Uterus (tissue), 4 donors: ENCODE measurements around the gene TNFRSF14. TPM values are rescaled to one million over a fixed set of nuclear protein-coding genes. Genes with fewer than 3 reads are reported as not detected.
A peak's percentile ranks its signal among the peaks of the same experiment; 100 is the strongest.

Experiments used
- DNase-seq, 2 donors: peaks; one replicate each; pipeline ENCODE4 v3.0.0-alpha.2; 2019 to 2020
- H3K27ac ChIP-seq, 2 donors: fragments of 200-600 bp; sonication (generic); 1 replicate in 1 of 2; 2 replicates in 1 of 2; pipeline ENCODE4 v1.5.1; 2016 to 2018
- H3K27me3 ChIP-seq, 2 donors: fragments of 200-600 bp; sonication (generic); one replicate each; pipeline ENCODE4 v1.5.1; 2018 to 2019; ENCODE audit warnings: control low read depth in 1 of 2
- H3K36me3 ChIP-seq, 2 donors: fragments of 200-600 bp; sonication (generic); one replicate each; pipeline ENCODE4 v1.5.1; 2019; ENCODE audit warnings: control low read depth in 1 of 2
- H3K4me1 ChIP-seq, 2 donors: fragments of 200-600 bp; sonication (generic); one replicate each; pipeline ENCODE4 v1.5.1; 2018 to 2019; ENCODE audit warnings: control low read depth in 1 of 2
- H3K4me3 ChIP-seq, 2 donors: fragments of 200-600 bp; sonication (generic); 1 replicate in 1 of 2; 2 replicates in 1 of 2; pipeline ENCODE4 v1.5.1; 2018 to 2019; ENCODE audit warnings: mild to moderate bottlenecking in 1 of 2
- H3K9me3 ChIP-seq, 2 donors: fragments of 200-600 bp; sonication (generic); one replicate each; pipeline ENCODE4 v1.5.1; 2019; ENCODE audit warnings: control low read depth in 1 of 2
- CTCF ChIP-seq, 4 experiments: fragments of 200-600 bp in 2 of 4; fragments of 450-650 bp in 2 of 4; sonication (generic) in 2 of 4; IDR thresholded peaks; one replicate each; pipeline ENCODE4 v1.5.1; 2016 to 2019; ENCODE audit warnings: antibody characterized with exemption in 4 of 4, mild to moderate bottlenecking in 2 of 4, moderate library complexity in 1 of 4
- POLR2A ChIP-seq, 2 donors: fragments of 450-650 bp; IDR thresholded peaks; one replicate each; pipeline ENCODE4 v1.6.1; 2016; ENCODE audit warnings: antibody characterized with exemption in 2 of 2, mild to moderate bottlenecking in 1 of 2, moderate library complexity in 1 of 2
- intact Hi-C: fragments of 100-400 bp; cut with DNase I; formaldehyde crosslinking; loops from one replicate; pipeline ENCODE4 v1.15.1; 2023; ENCODE audit warnings: low total_unique reads
- total RNA-seq, 4 donors: library from RNA; depleted of rRNA in 3 of 4; stranded (reverse); fragments of >200 nt in 3 of 4; gene quantifications; one replicate each; pipeline versions ENCODE4 v1.1.0 to v1.2.4, GENCODE V29; 2014 to 2023
- donor health status: DM: yes; HTN: yes; CAD: no.

Gene TNFRSF14
- total RNA-seq, 4 donors from 2014 or later, result 17.5 to 102 (median 47.7) TPM

- Histone ChIP-seq H3K4me3 (no peak overlapping the region), H3K27ac (no peak overlapping the region), H3K27me3 (no peaks in the 10 kb centered on the region), H3K4me1 (no peaks in the 10 kb centered on the region), H3K9me3 (peaks cover 0 to 4% of the 10 kb centered on the region in 2 donors), H3K36me3 (no peaks in the 10 kb centered on the region)
- intact Hi-C loops, result no loop called here
- no peak for TF ChIP-seq POLR2A (IDR thresholded peaks at IDR 0.05)
- no peak for TF ChIP-seq CTCF (IDR thresholded peaks at IDR 0.05)
- DNase-seq, result peak in 1 of 2 donors; percentile 15
These were observed 38.5 kb downstream of the TNFRSF14 start for GRCh38 chr1:2594641-2595131.

GRCh38 chr1:2595261-2595811, 39.2 kb downstream of the TNFRSF14 start:
- H3K9me3 ChIP-seq, result peaks cover 0 to 4% of the 10 kb centered on the region in 2 donors
- no peaks in the 10 kb centered on the region for H3K4me1 ChIP-seq
- TF ChIP-seq POLR2A (IDR thresholded peaks at IDR 0.05) (no peak), CTCF (IDR thresholded peaks at IDR 0.05) (no peak)
- intact Hi-C loops, result no loop called here
- H3K4me3 ChIP-seq, result no peak overlapping the region
- H3K36me3 ChIP-seq, result no peaks in the 10 kb centered on the region
- DNase-seq, result no peak
- no peaks in the 10 kb centered on the region for H3K27me3 ChIP-seq
- no peak overlapping the region for H3K27ac ChIP-seq

GRCh38 chr1:2595812-2596529, 39.8 kb downstream of the TNFRSF14 start:
- no peaks in the 10 kb centered on the region for H3K27me3 ChIP-seq
- no peaks in the 10 kb centered on the region for H3K36me3 ChIP-seq
- DNase-seq, result peak in 1 of 2 donors; percentile 10
- H3K27ac ChIP-seq, result no peak overlapping the region
- no peak overlapping the region for H3K4me3 ChIP-seq
- H3K4me1 ChIP-seq, result no peaks in the 10 kb centered on the region
- TF ChIP-seq CTCF (IDR thresholded peaks at IDR 0.05) (no peak), POLR2A (IDR thresholded peaks at IDR 0.05) (no peak)
- peaks cover 0 to 4% of the 10 kb centered on the region in 2 donors for H3K9me3 ChIP-seq
- intact Hi-C loops, result no loop called here

GRCh38 chr1:2596530-2597333, 40.6 kb downstream of the TNFRSF14 start:
- DNase-seq, result no peak
- no peaks in the 10 kb centered on the region for H3K4me1 ChIP-seq
- H3K27me3 ChIP-seq, result no peaks in the 10 kb centered on the region
- H3K36me3 ChIP-seq, result no peaks in the 10 kb centered on the region
- peaks cover 0 to 4% of the 10 kb centered on the region in 2 donors for H3K9me3 ChIP-seq
- intact Hi-C loops, result no loop called here
- no peak overlapping the region for H3K4me3 ChIP-seq
- no peak overlapping the region for H3K27ac ChIP-seq
- TF ChIP-seq POLR2A (IDR thresholded peaks at IDR 0.05) (no peak), CTCF (IDR thresholded peaks at IDR 0.05) (no peak)
